Keratinocyte (primary cell): ENCODE results near the gene PARD3B. TPM values are rescaled to one million over a fixed set of nuclear protein-coding genes. Genes with fewer than 3 reads are reported as not detected.

Experiments
- DNase-seq: peaks from one replicate; pipeline ENCODE4 v3.0.0-alpha.2; 2011; ENCODE audit warnings: low read depth, missing footprints, low spot score
- FAIRE-seq: peaks from 2 replicates; lab custom pipeline; 2011; peaks lifted over from hg19 to GRCh38; lab: Jason Lieb, UNC
- H2AFZ ChIP-seq: 2 replicates; pipeline ENCODE4 v1.6.0; 2012; ENCODE audit warnings: low read length, control low read depth, inconsistent platforms; ENCODE audit not compliant: control insufficient read depth
- H3K27ac ChIP-seq: 2 replicates; pipeline ENCODE4 v1.5.1; 2011; ENCODE audit warnings: low read length; ENCODE audit not compliant: control insufficient read depth, insufficient read depth
- H3K27me3 ChIP-seq: 3 replicates; pipeline ENCODE4 v1.6.0; 2011; ENCODE audit warnings: low read length; ENCODE audit not compliant: control insufficient read depth, insufficient read depth; ENCODE audit errors: extremely low read depth
- H3K36me3 ChIP-seq, 2 experiments: 2 replicates in 1 of 2; 3 replicates in 1 of 2; pipeline ENCODE4 v1.5.1; 2011; ENCODE audit warnings: low read length in 2 of 2, mild to moderate bottlenecking in 1 of 2; ENCODE audit not compliant: control insufficient read depth in 2 of 2, insufficient read depth in 2 of 2; ENCODE audit errors: extremely low read depth in 1 of 2
- H3K4me1 ChIP-seq: 3 replicates; pipeline ENCODE4 v1.5.1; 2011; ENCODE audit warnings: low read length; ENCODE audit not compliant: control insufficient read depth, insufficient read depth; ENCODE audit errors: extremely low read depth
- H3K4me2 ChIP-seq: 3 replicates; pipeline ENCODE4 v1.6.0; 2011; ENCODE audit warnings: low read depth, low read length; ENCODE audit not compliant: control insufficient read depth, insufficient read depth; ENCODE audit errors: extremely low read depth
- H3K4me3 ChIP-seq, 3 experiments: fragments of 200-600 bp in 1 of 3; sonication (generic) in 1 of 3; 2 replicates in 2 of 3; 3 replicates in 1 of 3; pipeline ENCODE4 v1.5.1; 2011 to 2016; ENCODE audit warnings: low read length in 3 of 3, mild to moderate bottlenecking in 3 of 3, control low read depth in 2 of 3, inconsistent platforms in 1 of 3, low read depth in 1 of 3, mixed read lengths in 1 of 3, mixed run types in 1 of 3, moderate library complexity in 1 of 3; ENCODE audit not compliant: control insufficient read depth in 2 of 3, insufficient read depth in 2 of 3; ENCODE audit errors: extremely low read depth in 1 of 3
- H3K79me2 ChIP-seq: 2 replicates; pipeline ENCODE4 v1.6.0; 2012; ENCODE audit warnings: low read length; ENCODE audit not compliant: control insufficient read depth, insufficient read depth
- H3K9ac ChIP-seq: 3 replicates; pipeline ENCODE4 v1.6.0; 2011; ENCODE audit warnings: low read length; ENCODE audit not compliant: control insufficient read depth, insufficient read depth; ENCODE audit errors: extremely low read depth
- H3K9me1 ChIP-seq: 3 replicates; pipeline ENCODE4 v1.6.0; 2011; ENCODE audit warnings: low read length; ENCODE audit not compliant: control insufficient read depth, insufficient read depth; ENCODE audit errors: extremely low read depth
- H3K9me3 ChIP-seq: 2 replicates; pipeline ENCODE4 v1.5.1; 2012; ENCODE audit warnings: low read depth, low read length; ENCODE audit not compliant: control insufficient read depth
- H4K20me1 ChIP-seq: 3 replicates; pipeline ENCODE4 v1.6.0; 2011; ENCODE audit warnings: low read length; ENCODE audit not compliant: control insufficient read depth, insufficient read depth; ENCODE audit errors: extremely low read depth
- CTCF ChIP-seq, 3 experiments: IDR thresholded peaks in 1 of 3; conservative IDR thresholded peaks in 1 of 3; optimal IDR thresholded peaks in 1 of 3; 2 replicates in 2 of 3; 3 replicates in 1 of 3; pipeline versions ENCODE3 to v1.5.1; 2011; ENCODE audit warnings: low read length in 3 of 3, mild to moderate bottlenecking in 3 of 3, moderate library complexity in 2 of 3, control low read depth in 1 of 3, inconsistent platforms in 1 of 3; ENCODE audit not compliant: insufficient read depth in 2 of 3; ENCODE audit errors: extremely low read depth in 1 of 3
- EZH2 ChIP-seq: IDR thresholded peaks from one replicate; pipeline ENCODE4 v1.6.1; 2012; ENCODE audit warnings: inconsistent platforms, mild to moderate bottlenecking, low read length, moderate library complexity
- dilution Hi-C: fragments of 300-500 bp; cut with MboI; formaldehyde crosslinking; loops from one replicate; pipeline ENCODE4 v1.7.0; 2020; ENCODE audit warnings: low sequenced_read_pairs; ENCODE audit not compliant: extremely low pct_ligation_motif_present
- polyA plus RNA-seq, 5 experiments: library from polyadenylated mRNA; depleted of rRNA in 3 of 5; stranded (reverse) in 3 of 5; stranded (forward) in 1 of 5; unstranded in 1 of 5; fragments of >200 nt; gene quantifications; 1 replicate in 1 of 5; 2 replicates in 3 of 5; 3 replicates in 1 of 5; pipeline versions ENCODE4 v1.2.1 to v1.2.3, GENCODE V29; 2011 to 2012; ENCODE audit warnings: missing spikeins in 2 of 5, low read depth in 1 of 5, low replicate concordance in 1 of 5

Gene PARD3B
- polyA plus RNA-seq, 1 donor (not counting 4 experiments of a cell fraction or from before 2014, with no cell fraction given) = 1.2 TPM

GRCh38 chr2:205187731-205188130 lies 642.5 kb downstream of the PARD3B start:
- H3K9me1 ChIP-seq = no peaks in the 10 kb centered on the region
- dilution Hi-C loops = no loop called here
- H3K36me3 ChIP-seq = no peaks in the 10 kb centered on the region
- H4K20me1 ChIP-seq = no peaks in the 10 kb centered on the region
- DNase-seq (no peak), FAIRE-seq (no peak)
- H3K4me1 ChIP-seq = no peaks in the 10 kb centered on the region
- H3K9me3 ChIP-seq = no peaks in the 10 kb centered on the region
- TF ChIP-seq EZH2 (no peak), CTCF (optimal IDR thresholded peaks at IDR 0.05 in 1 of 3, IDR thresholded peaks at IDR 0.05 in 1 of 3, conservative IDR thresholded peaks at IDR 0.05 in 1 of 3; ENCODE audit: extremely low read depth in 1 of 3, insufficient read depth in 2 of 3, low read length in 3 of 3) (no peak)
- H2AFZ ChIP-seq = no peak overlapping the region
- no peak overlapping the region for H3K9ac ChIP-seq
- no peak overlapping the region for H3K4me3 ChIP-seq
- H3K27me3 ChIP-seq = no peaks in the 10 kb centered on the region
- H3K4me2 ChIP-seq = no peak overlapping the region
- H3K79me2 ChIP-seq = no peaks in the 10 kb centered on the region
- H3K27ac ChIP-seq = no peak overlapping the region

- H3K9ac ChIP-seq = no peak overlapping the region
- no peaks in the 10 kb centered on the region for H4K20me1 ChIP-seq
- no peaks in the 10 kb centered on the region for H3K9me1 ChIP-seq
- no peak overlapping the region for H3K27ac ChIP-seq
- H3K4me3 ChIP-seq = no peak overlapping the region
- TF ChIP-seq EZH2 (no peak), CTCF (optimal IDR thresholded peaks at IDR 0.05 in 1 of 3, IDR thresholded peaks at IDR 0.05 in 1 of 3, conservative IDR thresholded peaks at IDR 0.05 in 1 of 3; ENCODE audit: extremely low read depth in 1 of 3, insufficient read depth in 2 of 3, low read length in 3 of 3) (no peak)
- H3K36me3 ChIP-seq = no peaks in the 10 kb centered on the region
- no peaks in the 10 kb centered on the region for H3K4me1 ChIP-seq
- dilution Hi-C loops = no loop called here
- no peaks in the 10 kb centered on the region for H3K27me3 ChIP-seq
- no peak for DNase-seq
- no peak overlapping the region for H3K4me2 ChIP-seq
- H3K79me2 ChIP-seq = no peaks in the 10 kb centered on the region
- no peaks in the 10 kb centered on the region for H3K9me3 ChIP-seq
- FAIRE-seq = no peak
- H2AFZ ChIP-seq = no peak overlapping the region
Observed at GRCh38 chr2:205188239-205189138, 643.2 kb downstream of the PARD3B start.
